Measurements from ENCODE around the gene TP53. TPM values are rescaled to one million over a fixed set of nuclear protein-coding genes. Genes with fewer than 3 reads are reported as not detected.

The TP53 gene
- total RNA-seq, 1 experiment from 2014 or later, result 47.7 TPM

DNA sequence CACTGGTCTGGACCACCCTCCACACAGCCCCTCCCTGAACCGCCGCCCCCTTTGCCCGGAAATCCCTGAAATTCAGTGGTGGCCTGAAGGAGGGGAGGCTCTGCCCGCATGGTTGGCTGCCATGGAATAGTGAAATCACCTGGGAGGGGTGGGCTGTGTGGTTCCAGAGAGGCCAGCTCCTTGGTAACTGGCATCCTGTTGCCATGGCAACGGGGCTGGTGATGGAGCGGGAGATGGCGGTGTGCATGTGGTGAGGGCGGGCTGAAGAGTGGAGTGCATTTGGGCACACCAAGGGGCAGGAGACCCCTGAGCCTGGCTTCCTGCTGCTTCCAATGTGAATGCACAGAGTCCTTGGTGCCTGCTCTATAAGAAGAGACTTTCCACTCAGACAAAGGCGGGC is 20.2 kb upstream of the TP53 start:
- DNase-seq (ENCODE audit: low read depth), result no peak

DNA sequence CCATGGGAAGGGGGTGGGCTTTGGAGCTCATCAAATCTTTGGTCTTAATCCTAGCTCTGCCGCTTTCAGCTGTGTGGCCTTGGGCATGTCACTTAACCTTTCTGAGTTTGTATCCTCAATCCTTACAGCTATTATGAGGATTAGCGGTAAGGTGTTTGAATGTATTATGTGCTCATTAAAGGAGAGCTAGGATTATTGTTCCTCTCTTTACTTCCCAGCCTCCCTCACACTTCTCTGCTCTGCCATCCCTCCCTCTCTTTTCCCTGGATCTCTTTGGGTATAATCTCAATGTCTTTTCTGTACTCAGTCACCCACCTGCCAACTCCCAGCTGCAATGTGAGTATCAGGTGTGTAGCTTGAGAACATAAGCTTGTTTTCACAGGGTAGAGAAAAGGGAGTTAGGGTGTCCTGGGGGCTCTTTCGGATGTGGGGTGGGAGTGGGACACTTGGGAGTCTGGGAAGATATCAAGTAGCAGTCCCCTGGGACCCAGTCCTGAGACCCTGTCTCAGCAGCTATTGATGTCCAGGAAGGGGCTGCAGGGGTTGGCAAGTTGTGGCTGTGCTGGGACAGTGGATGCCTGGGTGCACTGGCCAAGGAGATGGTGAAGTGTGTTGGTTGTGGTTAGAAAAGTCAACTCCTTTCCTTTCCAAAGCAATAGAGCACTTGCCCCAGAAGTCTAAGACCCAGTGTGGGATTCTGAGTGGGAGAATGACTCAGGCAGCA is 19.5 kb upstream of the TP53 start:
- no peak for DNase-seq (ENCODE audit: low read depth)

DNA sequence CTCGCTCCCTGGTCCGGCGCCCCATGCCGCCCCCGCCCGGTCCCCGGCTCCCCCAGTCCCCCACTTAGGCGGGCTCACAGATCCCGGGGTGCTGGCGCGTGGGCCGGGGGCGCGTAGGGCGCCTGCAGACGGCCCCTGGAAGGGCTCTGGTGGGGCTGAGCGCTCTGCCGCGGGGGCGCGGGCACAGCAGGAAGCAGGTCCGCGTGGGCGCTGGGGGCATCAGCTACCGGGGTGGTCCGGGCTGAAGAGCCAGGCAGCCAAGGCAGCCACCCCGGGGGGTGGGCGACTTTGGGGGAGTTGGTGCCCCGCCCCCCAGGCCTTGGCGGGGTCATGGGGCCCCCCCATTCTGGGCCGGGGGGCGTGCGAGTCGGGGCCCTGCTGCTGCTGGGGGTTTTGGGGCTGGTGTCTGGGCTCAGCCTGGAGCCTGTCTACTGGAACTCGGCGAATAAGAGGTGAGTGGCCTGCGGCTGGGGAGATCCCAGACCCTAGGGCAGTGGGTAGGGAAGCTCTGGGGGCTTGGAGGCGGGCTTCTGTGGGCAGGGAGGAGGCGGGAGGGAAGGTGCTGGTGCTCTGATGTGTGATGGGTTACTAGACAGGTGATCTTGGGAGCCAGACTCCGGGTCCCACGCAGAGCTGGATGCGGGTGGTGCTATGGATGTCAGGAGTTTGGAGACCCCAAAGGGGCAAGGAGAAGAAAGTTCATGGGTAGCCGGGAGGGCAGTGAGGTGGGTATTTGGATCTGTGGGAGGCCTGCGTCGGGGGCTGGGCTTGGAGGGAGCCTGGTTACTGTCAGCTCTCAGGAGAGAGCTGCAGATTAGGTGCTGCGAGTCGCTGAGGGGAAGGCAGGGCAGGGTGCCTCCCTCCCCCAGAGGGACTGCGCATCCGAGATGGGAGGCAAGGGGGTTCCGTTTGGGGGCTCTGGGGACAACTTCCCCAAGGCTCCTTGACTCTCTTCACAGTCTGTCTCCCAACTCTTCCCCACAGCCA is 18.3 kb upstream of the TP53 start:
- DNase-seq (ENCODE audit: low read depth), result no peak

DNA sequence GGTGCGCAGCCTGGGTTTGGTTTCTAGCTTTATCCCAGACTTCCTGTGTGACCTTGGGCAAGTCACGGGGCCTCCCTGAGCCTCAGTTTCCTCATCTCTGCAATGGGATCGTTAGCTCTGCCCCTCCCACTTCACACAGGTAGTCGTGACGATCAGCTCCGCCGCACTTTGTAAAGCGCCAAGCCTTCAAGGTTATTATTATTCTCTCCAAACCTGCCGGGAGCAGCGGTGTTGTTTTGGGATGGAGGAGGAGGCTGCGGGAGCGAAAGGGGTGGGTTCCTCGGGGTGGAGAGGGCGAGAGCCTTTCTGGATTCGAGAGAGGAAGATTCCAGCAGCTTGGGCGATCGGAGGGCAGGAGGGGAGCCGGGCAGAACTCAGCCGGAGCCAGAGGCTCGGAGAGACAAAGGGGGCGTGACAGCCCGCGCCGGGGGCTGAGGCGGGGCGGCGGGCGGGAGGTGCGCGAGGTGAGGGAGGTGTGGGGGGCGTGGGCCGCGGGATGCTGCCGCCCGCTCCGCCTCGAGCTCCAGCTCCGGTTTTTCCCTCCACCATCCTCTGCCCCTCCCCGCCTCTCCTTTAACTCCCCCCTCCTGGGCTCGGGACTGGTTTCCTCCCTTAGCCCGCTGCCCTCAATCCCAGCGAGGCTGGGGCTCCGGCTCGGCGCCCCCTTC is 17.4 kb upstream of the TP53 start, which contains the start of gene EFNB3:
EFNB3 (plus strand) TSS at position 602 of the 668 bp plus-strand sequence. CDS start 397 bp downstream, outside the sequence.
- peak; percentile 54 for DNase-seq (ENCODE audit: low read depth)

DNA sequence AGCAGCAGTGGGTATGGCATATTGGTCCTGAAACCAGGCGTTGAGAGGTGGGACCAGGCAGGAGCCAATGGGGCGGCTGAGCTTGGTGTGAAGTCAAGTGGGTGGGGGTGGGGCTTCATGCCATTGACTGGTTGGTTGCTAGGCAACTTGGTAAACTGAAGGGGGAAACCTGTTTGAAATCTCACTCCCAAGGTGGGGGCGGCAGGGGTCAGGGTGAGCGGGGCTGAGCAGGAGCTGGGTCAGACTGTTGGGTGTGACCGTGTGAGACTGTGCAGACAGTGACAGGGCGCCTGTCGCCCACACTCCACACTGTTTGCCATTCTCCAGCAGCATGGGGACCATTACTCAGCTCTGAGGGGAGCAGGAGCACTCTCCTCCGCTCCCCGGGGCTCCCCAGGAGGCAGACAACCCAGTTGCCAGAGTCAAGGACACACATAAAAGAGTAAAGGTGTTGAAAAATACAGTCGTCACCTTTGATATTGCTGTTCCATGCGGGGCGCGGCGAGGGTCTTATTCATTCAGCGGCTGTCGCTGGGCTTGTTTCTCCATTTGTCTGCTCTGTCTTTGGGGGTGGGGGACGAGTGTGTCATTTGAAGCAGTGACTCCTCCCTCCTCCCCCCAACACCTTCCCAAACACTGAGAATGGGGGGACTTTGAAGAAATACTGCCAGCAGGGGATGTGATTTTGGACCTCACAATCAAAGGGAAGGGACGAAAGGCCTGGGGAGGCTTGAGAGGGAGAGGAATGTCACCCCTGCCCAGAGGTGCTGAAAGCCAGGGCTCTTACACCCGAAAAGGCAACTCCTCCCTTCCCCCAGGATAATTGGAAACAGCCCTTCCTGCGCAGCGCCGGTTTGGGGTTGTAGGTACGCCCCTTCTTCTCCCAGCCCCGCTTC is 16.5 kb upstream of the TP53 start:
- no peak for DNase-seq (ENCODE audit: low read depth)

DNA sequence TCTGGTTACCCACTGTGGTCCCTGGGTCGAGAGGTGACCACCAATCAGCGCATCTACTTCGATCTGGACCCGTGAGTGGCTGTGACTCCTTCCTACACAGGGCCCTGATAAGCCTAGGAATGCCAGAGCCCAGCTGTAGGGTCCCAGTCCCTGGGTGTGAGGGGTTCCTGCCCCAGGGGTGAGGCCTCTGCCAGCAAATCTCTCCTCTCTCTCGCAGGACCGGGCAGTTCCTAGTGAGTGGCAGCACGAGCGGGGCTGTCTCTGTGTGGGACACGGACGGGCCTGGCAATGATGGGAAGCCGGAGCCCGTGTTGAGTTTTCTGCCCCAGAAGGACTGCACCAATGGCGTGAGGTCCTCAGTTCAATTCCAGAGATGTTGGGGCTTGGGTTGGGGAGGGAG is 15.5 kb upstream of the TP53 start:
- DNase-seq (ENCODE audit: low read depth), result no peak

DNA sequence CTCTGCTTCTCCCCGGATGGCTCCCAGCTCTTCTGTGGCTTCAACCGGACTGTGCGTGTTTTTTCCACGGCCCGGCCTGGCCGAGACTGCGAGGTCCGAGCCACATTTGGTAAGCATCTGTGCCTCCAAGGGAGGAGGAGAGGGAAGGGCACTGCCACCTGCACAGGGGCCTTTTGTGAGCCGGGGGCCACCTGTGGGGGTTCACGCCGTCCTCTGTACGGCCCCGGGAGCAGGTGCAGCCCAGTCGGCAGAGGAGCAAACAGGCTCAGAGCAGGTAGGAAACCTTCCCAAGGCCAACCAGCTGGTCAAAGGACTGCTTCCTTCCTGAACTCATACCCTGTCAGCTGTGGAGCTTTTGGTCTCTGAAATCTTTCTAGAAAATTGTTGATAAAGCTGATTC is 14.4 kb upstream of the TP53 start:
- no peak for DNase-seq (ENCODE audit: low read depth)

DNA sequence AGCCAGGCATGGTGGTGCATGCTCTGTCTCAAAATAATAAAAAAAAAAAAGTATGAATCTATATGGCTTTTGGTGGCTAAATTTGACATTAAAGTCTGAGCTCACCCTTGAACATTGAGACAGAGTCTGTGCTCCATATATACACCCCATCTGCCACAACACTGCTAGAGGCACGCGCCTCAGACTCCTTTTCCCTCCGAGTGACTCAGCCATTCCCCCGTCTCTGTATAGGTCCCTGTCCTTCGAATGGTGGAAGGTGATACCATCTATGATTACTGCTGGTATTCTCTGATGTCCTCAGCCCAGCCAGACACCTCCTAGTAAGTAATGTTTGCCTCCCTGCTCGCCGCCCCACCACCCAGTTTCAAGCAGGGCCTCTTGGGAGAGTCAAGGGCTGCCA is 13.2 kb upstream of the TP53 start:
- no peak for DNase-seq (ENCODE audit: low read depth)

DNA sequence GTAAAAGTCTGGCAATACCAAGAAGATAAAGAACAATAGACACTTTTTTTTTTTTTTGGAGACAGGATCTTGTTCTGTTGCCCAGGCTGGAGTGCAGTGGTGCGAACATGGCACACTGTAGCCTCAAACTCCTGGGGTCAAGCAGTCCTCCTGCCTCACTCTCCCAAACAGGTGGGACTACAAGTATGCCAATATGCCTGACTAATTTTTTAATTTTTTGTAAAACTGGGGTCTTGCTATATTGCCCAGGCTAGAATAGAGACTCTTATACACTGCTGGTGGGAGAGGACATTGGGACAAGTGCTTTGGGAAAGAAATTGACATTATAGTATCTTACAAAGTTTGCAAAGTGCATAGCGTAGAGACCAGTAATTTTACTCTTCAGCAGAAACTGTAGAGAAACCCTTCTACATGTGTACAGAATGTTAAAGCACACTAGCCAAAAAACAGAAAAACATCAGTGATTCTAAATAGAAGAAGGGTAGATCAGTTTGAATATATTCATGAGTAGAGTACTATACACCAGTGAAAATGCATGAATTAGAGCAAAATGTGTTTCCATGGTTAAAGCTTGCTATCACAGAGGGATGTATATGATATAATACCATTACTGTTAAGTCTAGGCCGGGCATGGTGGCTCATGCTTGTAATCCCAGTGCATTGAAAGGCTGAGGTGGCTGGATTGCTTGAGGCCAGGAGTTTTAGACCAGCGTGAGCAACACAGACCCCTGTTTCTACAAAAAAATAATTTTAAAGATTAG is 10.7 kb upstream of the TP53 start:
- no peak for DNase-seq (ENCODE audit: low read depth)

DNA sequence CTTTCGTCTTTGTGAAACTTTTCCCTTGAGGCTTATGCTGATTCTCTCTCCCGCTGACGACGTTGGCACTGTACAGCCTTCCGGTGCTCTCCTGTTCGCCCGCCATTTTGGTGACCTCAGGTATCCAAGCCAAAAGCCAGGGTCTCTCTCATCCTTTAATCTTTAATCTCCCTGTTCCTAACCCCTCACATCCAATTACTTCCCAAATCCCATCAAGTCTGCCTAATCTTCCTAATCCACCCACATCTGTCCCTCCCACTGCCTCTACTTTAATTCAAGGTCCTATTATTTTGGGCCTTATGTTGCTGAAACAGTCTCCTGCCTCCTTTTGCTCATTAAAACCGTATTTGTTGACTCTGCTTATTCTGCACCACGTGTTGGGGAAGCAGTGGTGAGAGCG is 8.3 kb upstream of the TP53 start:
- no peak for DNase-seq (ENCODE audit: low read depth)

DNA sequence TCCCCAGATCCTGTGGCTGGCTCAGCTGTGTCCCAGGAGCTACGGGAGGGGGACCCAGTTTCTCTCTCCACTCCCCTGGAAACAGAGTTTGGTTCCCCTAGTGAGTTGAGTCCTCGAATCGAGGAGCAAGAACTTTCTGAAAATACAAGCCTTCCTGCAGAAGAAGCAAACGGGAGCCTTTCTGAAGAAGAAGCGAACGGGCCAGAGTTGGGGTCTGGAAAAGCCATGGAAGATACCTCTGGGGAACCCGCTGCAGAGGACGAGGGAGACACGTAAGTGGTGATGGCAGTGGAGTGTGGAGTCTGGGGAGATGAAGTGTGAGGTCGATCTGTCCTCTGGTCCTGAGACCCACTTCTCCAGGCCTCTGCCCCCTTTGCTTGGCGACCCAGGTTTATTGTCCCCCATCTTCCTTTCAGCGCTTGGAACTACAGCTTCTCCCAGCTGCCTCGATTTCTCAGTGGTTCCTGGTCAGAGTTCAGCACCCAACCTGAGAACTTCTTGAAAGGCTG is 1.6 kb upstream of the TP53 start:
- no peak for DNase-seq (ENCODE audit: low read depth)

DNA sequence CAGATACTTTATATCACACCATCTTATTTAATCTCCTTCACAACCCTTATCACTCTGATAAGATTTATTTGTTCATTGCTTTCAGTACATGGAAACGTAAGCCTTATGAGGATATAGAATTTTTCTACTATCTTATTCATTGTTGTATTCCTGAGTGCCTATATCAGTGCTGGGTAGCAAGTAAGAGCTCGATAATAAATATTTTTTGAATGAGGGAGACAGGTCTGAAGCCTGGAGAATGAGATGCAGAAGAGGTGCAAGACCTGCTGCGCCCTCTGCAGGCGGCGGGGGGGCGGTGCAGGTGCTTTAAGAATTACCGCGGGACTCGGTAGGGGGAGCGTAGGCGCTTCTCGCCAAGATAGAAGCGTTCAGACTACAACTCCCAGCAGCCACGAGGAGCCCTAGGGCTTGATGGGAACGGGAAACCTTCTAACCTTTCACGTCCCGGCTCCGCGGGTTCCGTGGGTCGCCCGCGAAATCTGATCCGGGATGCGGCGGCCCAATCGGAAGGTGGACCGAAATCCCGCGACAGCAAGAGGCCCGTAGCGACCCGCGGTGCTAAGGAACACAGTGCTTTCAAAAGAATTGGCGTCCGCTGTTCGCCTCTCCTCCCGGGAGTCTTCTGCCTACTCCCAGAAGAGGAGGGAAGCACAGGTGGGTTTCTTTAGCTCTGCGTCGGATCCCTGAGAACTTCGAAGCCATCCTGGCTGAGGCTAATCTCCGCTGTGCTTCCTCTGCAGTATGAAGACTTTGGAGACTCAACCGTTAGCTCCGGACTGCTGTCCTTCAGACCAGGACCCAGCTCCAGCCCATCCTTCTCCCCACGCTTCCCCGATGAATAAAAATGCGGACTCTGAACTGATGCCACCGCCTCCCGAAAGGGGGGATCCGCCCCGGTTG is 868 bp upstream of the TP53 start, which contains the start of gene WRAP53:
WRAP53 (plus strand) TSS at position 570 of the 900 bp plus-strand sequence; CDS start at position 742, 172 bp downstream.
- peak; percentile 100 for DNase-seq (ENCODE audit: low read depth)

DNA sequence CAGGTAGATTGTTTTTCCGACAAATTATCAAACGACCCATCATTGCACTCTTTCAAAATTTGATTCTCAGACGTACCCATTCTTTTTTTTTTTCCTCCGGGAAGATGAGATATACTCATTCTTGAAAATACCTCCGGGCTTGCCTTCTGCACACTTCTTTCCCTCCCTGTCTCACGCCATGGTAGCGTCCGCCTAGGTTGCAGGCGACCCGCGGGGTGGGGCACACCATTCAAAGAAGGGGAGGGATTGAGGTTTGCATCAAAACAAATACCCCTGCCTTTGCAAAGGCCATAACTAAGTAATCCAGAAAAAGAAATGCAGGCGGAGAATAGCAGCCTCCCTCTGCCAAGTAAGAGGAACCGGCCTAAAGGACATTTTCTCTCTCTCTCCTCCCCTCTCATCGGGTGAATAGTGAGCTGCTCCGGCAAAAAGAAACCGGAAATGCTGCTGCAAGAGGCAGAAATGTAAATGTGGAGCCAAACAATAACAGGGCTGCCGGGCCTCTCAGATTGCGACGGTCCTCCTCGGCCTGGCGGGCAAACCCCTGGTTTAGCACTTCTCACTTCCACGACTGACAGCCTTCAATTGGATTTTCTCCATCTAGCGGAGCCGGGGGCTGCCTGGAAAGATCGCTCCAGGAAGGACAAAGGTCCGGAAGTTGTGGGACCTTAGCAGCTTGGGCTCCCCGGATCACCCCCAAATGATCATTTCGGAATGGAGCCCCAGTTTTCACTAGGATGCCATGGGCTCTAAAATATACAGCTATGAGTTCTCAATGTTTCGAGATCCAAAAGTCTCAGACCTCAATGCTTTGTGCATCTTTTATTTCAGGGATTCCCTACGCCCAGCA is 843 bp downstream of the TP53 start:
- no peak for DNase-seq (ENCODE audit: low read depth)

DNA sequence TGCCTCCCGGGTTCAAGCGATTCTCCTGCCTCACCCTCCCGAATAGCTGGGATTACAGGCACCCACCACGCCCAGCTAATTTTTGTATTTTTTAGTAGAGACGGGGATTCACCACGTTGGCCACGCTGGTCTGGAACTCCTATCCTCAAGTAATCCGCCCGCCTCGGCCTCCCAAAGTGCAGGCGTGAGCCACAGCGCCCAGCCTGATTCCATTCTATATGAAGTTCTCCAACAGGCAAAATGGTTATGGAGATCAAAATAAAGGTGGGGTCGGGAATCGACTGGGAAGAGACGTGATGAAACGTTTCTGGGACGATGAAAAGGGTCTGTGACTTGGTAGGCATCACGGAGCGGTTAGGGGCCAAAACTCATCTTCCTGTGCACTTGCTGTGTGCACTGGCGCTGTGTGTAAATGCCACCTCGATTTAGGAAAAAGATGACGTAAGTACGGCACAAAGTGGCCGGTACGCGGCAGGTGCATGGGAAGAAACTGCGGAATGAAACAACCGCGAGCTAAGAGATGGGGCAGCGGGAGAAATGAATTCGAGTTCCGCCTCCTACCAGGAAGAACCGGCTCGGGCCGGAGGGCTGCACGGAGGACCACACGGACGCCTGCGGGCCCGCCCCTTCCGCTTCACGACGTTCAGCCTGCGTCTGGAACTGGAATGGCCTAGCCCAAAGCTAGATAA is 1.6 kb downstream of the TP53 start:
- peak; percentile 91 for DNase-seq (ENCODE audit: low read depth)

DNA sequence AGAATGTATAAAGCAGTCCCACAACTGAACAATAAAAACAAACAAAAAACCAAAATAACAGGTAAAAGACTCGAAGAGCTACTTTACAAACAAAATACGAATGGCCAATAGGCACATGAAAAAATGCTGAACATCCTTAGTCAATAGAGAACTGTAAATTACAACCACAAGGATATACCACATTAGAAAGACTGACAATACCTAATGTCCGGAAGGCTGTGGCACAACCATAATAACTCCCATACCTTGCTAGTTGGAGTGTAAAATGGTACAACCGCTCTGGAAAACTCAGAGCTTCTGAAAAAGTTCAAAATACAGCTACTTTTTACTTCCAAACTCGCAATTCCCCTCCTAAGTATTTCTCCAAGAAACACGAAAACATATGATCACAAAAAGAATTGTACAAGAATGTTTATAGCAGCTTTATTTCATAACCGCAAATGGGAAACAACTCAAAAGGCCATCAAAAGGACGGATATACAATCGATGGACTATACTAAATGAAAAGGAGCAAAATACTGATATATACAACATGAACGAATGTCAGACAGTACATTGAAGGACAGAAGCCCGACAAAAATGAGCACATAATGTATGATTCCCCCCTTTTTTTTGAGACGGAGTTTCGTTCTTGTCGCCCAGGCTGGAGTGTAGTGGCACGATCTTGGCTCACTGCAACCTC is 2.3 kb downstream of the TP53 start:
- DNase-seq (ENCODE audit: low read depth), result no peak

DNA sequence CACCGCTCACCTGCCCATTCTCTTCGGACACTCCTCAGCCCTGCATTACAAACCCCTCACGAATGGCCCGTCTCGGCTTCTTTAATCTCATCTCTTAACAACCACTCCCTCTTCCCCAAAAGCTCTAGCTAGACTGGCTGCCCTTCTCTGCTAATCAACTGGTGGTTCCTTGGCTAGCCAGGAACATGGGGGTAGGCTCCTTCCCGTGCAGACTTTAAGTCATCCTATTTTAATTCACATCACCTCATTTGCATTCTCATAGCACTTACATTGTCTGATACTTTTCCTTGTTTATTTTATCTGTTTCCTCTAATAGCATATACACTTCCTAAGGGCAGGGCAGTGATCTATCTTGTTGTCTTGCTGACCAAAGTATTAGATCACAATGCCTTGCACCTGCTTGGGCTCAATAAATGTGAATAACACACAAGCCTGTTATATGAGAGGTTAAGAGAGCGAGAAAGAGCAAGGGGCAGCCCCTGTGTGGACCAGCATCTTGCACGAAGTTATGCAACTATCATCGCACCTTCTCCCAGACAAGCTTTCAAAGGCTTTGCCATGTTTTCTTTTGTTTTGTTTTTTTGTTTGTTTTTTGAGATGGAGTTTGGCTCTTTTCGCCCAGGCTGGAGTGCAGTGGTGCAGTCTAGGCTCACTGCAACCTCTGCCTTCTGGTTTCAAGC is 9.8 kb downstream of the TP53 start:
- DNase-seq (ENCODE audit: low read depth), result no peak
